IPS DF 4.7 (cell line): Measurements from ENCODE around the gene NCR2.

Experiments
- DNase-seq: peaks from one replicate; pipeline ENCODE4 v3.0.0-alpha.2; 2013; ENCODE audit warnings: low spot score; ENCODE audit errors: extremely low read depth

Gene NCR2

DNA sequence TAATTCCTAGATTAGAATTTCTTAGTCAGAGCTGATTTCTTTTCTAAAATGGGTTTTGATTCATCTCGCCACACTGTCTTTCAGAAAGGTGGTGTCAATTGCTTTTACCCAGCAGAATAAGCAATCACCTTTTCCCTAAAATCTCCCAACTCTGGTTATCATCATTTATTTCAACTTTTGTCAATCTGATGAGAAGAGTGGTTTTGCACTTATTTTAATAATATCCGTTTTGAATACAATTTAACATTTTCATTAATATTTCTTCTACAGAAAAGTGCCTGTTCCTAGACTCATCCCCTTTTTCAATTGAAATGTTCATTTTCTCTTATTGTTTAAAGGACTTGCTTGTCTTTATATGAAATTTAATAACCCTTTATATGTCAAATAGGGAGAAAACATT lies 8.2 kb upstream of the NCR2 start:
- no peak for DNase-seq

- DNase-seq = no peak
Measured at GRCh38 chr6:41331401-41332150, 3.8 kb upstream of the NCR2 start.

- DNase-seq = no peak
Measured at GRCh38 chr6:41332241-41332640, 3.2 kb upstream of the NCR2 start.

DNA sequence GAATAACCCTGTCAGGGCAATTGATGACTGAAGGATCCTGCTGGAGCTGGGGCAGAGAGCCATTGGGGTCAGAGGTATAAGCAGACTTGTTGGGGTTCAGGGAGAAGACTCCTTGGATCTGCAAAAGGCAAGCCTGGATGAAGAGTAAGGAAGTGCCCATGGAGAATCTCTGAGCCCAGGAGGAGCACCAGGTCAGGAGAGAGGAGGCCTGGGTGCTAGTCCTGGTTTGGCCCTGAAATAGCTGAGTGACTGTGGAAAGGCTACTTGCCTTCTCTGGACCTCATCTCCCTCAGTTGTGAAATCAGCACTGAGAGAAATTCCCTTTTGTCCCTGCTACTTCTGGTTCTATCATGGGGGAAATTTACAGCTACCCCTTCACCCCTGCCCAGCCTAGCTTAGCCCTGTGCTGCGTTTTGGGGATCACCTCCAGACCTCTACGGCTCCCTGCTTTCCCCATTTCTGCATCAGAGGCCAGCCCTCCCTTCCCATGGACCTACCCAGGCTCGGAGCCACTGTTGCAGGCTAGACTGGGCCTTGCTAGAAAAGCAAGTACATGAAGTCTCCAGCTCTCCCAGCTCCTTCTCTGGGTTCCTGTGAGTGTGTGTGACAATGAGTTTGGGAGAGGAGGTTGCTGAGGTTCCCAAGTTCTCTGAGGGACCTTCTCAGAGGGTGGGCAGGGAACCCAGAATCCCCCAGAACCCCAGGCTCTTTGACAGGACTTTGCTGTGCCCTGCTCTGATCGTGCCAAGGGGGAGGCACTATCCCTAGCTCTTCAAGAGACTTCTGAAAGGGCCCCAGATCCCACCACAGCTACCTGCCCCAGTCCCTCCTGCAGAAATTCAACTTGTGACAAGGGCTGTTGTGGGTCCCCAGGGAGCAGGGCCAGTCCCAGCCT lies 2.3 kb upstream of the NCR2 start:
- no peak for DNase-seq

GRCh38 chr6:41334482-41335040 lies 847 bp upstream of the NCR2 start:
- no peak for DNase-seq

DNA sequence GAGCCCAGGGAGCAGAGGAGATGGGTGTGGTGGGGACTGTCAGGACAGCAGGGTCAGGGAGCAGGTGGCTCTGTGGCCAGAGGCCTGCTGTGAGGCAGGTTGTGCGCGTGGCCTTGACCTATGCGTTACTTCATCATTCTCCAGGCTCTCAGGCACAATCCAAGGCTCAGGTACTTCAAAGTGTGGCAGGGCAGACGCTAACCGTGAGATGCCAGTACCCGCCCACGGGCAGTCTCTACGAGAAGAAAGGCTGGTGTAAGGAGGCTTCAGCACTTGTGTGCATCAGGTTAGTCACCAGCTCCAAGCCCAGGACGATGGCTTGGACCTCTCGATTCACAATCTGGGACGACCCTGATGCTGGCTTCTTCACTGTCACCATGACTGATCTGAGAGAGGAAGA lies 535 bp downstream of the NCR2 start:
- DNase-seq = no peak

- no peak for DNase-seq
Measured at GRCh38 chr6:41336824-41337223, 1.4 kb downstream of the NCR2 start.

GRCh38 chr6:41337709-41338108 lies 2.3 kb downstream of the NCR2 start:
- DNase-seq = no peak

GRCh38 chr6:41338659-41339058 lies 3.3 kb downstream of the NCR2 start:
- no peak for DNase-seq

GRCh38 chr6:41341580-41341979 lies 6.2 kb downstream of the NCR2 start:
- no peak for DNase-seq

DNA sequence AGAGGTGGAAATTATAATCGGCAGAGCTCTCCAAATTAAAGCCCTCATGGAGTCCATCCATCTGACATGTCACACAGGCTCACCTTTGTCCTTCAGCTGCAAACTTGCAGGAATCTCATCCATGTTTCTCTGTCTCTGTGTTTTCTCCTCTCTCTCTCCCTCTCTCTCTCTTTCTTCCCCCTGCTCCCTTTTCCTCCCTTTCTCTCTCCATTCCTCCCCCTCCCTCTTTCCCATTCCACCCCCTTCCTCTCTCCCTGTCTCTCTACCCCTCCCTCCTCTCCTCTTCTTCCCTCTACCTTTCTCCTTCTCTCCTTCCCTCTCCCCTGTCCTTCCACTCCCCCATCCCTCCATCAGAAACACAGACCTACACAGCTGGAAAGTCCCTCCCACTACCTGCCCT lies 6.8 kb downstream of the NCR2 start:
- DNase-seq = no peak

DNA sequence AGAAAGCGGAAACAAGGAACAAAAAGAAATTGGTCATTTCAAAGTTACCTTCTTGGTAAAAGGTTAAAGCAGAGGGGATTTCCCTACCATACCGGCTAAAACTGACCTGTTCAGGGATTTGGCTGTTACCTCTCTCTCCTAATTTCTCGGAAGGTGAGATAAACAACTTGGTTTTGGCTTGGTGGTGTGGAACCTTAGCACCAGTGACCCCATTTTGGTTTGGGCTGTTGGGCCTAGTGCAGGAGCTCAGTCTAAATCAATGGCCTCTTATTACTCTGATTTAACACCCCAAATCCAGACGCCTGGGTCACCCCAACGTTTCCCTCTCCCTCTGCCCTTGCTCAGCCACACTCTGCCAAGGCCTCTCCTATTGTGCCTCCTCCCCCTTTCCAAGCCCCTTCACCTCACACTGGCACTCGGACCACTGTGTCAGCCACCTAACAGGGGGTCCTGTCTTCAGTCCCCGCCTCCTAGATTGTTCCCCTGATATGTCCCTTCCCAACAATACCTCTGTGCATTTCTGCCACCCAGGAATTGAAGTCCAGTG lies 8.3 kb downstream of the NCR2 start:
- no peak for DNase-seq

GRCh38 chr6:41344876-41345275 lies 9.5 kb downstream of the NCR2 start:
- no peak for DNase-seq

- no peak for DNase-seq
Measured at GRCh38 chr6:41345901-41346300, 10.5 kb downstream of the NCR2 start.

DNA sequence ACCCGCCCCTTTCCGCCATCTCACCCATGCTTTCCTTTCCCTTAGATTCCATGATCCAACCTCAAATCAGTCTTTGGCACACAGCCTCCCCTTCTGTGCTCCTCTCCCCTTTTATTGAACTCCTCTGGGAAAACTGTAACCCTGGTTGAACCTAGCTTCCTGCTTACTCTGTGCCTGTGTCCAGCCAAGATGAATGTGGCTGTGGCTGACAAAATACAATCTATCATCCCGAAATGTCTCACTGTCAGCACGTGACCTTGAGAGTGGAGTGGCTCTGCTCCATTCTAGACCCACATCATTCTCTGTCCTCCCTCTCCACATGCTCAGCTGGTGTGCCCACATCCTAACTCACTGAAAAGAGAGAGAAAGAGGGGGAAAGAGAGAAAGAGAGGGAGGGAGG lies 11.0 kb downstream of the NCR2 start:
- DNase-seq = no peak

DNA sequence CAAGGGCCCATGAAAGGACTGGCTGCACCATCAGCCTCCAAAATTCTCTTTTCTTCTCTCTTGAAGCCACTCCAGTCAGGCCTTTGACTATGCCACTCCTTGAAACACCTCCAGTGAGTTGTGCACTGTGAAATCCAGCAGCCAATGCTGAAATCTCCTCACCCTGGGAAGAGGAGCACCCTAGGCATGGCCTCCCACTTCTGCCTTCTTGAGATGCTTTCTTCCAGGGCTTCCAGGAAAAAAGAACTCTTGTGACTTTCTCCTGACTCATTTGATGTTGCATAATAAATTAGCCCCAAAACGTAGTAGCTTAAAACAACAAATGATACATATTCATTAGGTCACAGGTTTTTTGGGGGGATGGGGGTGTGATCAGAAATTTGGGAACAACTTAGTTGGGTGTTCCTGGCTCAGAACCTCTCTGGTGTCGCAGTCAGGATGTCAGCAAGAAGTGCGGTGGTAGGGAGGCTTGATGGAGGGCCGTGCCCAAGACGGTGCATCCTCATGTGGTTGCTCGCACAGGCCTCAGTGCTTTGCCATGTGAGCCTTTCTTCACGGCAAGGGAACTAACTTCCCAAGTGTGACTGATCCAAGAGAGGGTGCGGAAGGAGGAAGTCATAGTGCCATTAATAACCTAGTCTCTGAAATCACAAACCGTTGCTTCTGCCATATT lies 12.1 kb downstream of the NCR2 start:
- no peak for DNase-seq

DNA sequence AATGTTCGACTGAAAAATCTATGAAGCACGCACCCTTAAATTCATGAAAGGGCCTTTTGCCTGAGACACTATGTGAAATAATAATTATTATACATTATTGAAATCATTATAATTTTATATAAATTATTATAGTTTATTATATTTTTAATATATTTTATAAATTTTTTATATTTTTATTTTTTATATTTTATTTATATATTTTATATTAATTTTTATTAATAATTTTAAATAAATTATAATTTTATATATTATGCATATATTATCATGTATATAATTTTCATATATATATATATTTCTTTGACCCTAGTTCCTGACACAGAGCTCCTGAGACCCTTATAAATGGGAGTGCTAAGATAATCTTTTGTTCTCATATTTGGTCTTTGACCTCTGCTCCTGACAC lies 13.5 kb downstream of the NCR2 start:
- DNase-seq = no peak

- DNase-seq = no peak
Measured at GRCh38 chr6:41352396-41352795, 17.0 kb downstream of the NCR2 start.

DNA sequence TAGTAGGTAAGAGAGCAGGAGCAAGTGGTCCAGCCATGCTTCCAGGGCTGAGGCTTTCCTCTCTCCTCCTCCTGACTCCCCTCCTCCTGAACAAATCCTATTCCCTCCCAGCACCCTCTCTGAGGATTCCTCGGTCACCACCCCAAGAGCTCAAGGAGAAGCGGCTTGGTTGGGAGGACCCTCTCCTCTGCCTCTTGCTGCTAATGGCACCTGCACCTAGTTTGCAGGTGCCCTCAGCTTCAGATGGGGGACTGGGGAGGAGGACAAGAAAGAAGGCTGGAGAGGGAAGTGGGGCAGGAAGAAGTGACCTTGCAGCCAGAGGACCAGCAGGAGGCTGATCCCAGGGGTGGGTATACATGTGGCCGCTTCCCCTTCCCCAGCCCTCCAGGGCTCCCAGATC lies 17.5 kb downstream of the NCR2 start:
- no peak for DNase-seq

GRCh38 chr6:41353333-41353732 lies 17.9 kb downstream of the NCR2 start:
- no peak for DNase-seq

DNA sequence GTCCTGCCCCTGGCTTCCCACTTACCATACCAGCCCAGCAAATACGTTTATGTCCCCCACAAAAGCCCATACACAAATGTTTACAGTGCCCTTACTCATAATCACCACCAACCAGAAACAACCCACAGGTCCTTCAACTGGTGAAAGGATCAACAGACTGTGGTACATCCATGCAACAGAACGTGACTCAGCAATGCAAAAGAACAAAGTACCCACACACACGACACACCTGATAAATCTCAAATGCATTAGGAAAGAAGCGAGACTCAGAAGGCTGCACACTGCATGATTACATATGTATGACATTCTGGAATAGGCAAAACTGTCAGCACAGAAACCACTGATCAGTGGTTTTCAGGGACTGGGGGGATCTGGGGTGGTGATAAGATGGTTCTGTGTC lies 20.5 kb downstream of the NCR2 start:
- DNase-seq = no peak

DNA sequence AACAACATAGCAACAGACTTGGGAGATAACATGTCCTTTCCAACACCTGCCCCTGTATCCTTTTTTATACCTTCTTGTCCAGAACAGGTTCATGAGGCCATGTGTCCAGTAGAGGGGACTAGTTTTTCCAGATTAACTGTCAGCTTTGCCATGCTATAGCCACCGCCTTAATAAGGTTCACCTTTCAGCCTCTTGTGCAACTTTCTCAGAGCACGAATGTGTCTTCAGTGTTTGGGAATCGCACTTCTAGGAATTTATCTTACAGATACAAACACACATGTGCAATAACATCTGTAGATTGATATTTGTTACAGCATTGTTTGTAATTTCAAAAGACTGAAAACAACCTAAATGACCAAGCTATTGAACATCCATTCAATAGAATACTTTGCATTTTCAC lies 21.4 kb downstream of the NCR2 start:
- no peak for DNase-seq
